DOHH2 (cell line): ENCODE results near the gene NPR2.

Source experiments
- H3F3A ChIP-seq: fragments of 200-600 bp; sonication (generic), shearing (Covaris generic); 2 replicates; pipeline ENCODE4 v1.6.0; 2016; ENCODE audit warnings: antibody characterized with exemption, mild to moderate bottlenecking; ENCODE audit not compliant: control insufficient read depth, insufficient read depth
- H3K27ac ChIP-seq: fragments of 200-600 bp; sonication (generic); 2 replicates; pipeline ENCODE4 v1.5.1; 2014; ENCODE audit warnings: low read depth, mild to moderate bottlenecking, low read length, moderate library complexity
- H3K27me3 ChIP-seq: fragments of 200-600 bp; sonication (generic); 2 replicates; pipeline ENCODE4 v1.6.1; 2014; ENCODE audit warnings: mild to moderate bottlenecking, low read length, mixed read lengths; ENCODE audit not compliant: control insufficient read depth
- H3K36me3 ChIP-seq: fragments of 200-600 bp; sonication (generic); 2 replicates; pipeline ENCODE4 v1.6.1; 2014; ENCODE audit warnings: mild to moderate bottlenecking, low read length, moderate library complexity, mixed read lengths; ENCODE audit not compliant: control insufficient read depth
- H3K4me1 ChIP-seq: fragments of 200-600 bp; sonication (generic); 2 replicates; pipeline ENCODE4 v1.6.1; 2014; ENCODE audit warnings: mild to moderate bottlenecking, low read length, mixed read lengths; ENCODE audit not compliant: control insufficient read depth
- H3K4me2 ChIP-seq: fragments of 200-600 bp; sonication (generic); 2 replicates; pipeline ENCODE4 v1.6.0; 2014; ENCODE audit warnings: mild to moderate bottlenecking, low read length, moderate library complexity
- H3K4me3 ChIP-seq: fragments of 200-600 bp; sonication (generic); 2 replicates; pipeline ENCODE4 v1.5.1; 2014; ENCODE audit warnings: mild to moderate bottlenecking, low read length, mixed read lengths
- H3K79me2 ChIP-seq: fragments of 200-600 bp; sonication (generic); 2 replicates; pipeline ENCODE4 v1.6.1; 2014; ENCODE audit warnings: mild to moderate bottlenecking, low read length, mixed read lengths; ENCODE audit not compliant: control insufficient read depth
- H3K9me2 ChIP-seq: fragments of 200-600 bp; sonication (generic); replicated peaks from 2 replicates; pipeline ENCODE4 v1.6.1; 2014; ENCODE audit warnings: mild to moderate bottlenecking, low read length, mixed read lengths; ENCODE audit not compliant: control insufficient read depth
- H3K9me3 ChIP-seq: fragments of 200-600 bp; sonication (generic); 2 replicates; pipeline ENCODE4 v1.6.1; 2014; ENCODE audit warnings: antibody characterized with exemption, low read length, mixed read lengths; ENCODE audit not compliant: control insufficient read depth, insufficient read depth
- H4K20me1 ChIP-seq: fragments of 200-600 bp; sonication (generic); 2 replicates; pipeline ENCODE4 v1.6.0; 2014; ENCODE audit warnings: low read depth, mild to moderate bottlenecking, antibody characterized with exemption, low read length, moderate library complexity; ENCODE audit not compliant: control insufficient read depth, insufficient read depth
- EZH2phosphoT487 ChIP-seq: fragments of 200-600 bp; sonication (generic); IDR thresholded peaks from 2 replicates; pipeline ENCODE4 v1.6.1; 2017; ENCODE audit warnings: borderline replicate concordance, mild to moderate bottlenecking, antibody characterized with exemption, low read length, moderate library complexity, mixed read lengths
- TF ChIP-seq, protein P1 (sequence below): fragments of 200-600 bp; sonication (generic); IDR thresholded peaks from one replicate; pipeline ENCODE4 v1.5.1; 2014; ENCODE audit warnings: antibody characterized with exemption, mild to moderate bottlenecking, low read depth, low read length; ENCODE audit not compliant: poor library complexity, severe bottlenecking

The NPR2 gene

GRCh38 chr9:35776018-35776417 lies 15.4 kb upstream of the NPR2 start:
- Histone ChIP-seq H3K27ac (no peak overlapping the region), H3K79me2 (no peaks in the 10 kb centered on the region), H3K9me2 (no peaks in the 10 kb centered on the region), H3K4me2 (peak overlapping the region; percentile 10; the same call in 1 of the 2 replicates), H3K4me3 (no peak overlapping the region), H3K36me3 (no peaks in the 10 kb centered on the region; the same call in 1 of the 2 replicates), H3F3A (no peaks in the 10 kb centered on the region), H3K4me1 (peaks cover 16% of the 10 kb centered on the region), H3K9me3 (no peaks in the 10 kb centered on the region), H4K20me1 (no peaks in the 10 kb centered on the region), H3K27me3 (no peaks in the 10 kb centered on the region)
- no peak for TF ChIP-seq EZH2phosphoT487
- TF ChIP-seq, protein P1, sequence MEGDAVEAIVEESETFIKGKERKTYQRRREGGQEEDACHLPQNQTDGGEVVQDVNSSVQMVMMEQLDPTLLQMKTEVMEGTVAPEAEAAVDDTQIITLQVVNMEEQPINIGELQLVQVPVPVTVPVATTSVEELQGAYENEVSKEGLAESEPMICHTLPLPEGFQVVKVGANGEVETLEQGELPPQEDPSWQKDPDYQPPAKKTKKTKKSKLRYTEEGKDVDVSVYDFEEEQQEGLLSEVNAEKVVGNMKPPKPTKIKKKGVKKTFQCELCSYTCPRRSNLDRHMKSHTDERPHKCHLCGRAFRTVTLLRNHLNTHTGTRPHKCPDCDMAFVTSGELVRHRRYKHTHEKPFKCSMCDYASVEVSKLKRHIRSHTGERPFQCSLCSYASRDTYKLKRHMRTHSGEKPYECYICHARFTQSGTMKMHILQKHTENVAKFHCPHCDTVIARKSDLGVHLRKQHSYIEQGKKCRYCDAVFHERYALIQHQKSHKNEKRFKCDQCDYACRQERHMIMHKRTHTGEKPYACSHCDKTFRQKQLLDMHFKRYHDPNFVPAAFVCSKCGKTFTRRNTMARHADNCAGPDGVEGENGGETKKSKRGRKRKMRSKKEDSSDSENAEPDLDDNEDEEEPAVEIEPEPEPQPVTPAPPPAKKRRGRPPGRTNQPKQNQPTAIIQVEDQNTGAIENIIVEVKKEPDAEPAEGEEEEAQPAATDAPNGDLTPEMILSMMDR, result no peak

DNA sequence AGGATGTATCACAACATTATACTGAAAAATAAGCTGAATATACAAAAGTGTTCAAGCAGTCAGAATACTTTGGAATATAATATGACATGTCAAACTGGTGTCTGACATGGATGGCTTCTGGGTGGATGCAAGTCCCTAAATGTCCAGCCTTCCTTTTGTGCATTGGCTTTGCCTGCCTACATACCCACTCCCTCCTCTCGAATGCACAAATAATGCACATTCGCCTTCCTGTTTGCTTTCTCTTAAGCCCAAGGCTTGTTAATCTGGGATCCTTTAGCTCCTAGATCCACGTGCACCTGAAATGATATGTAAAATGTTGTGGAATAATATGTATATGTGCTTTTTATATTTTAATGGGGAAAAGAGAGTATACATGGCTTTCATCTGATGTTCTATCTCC lies 12.9 kb upstream of the NPR2 start:
- no peaks in the 10 kb centered on the region for H3K9me3 ChIP-seq
- no peak overlapping the region for H3K27ac ChIP-seq
- no peak for TF ChIP-seq EZH2phosphoT487
- TF ChIP-seq, protein P1, result no peak
- H3K4me2 ChIP-seq, result no peak overlapping the region
- H3K27me3 ChIP-seq, result no peaks in the 10 kb centered on the region
- H4K20me1 ChIP-seq, result no peaks in the 10 kb centered on the region
- peaks cover 16% of the 10 kb centered on the region for H3K4me1 ChIP-seq
- no peaks in the 10 kb centered on the region; the same call in 1 of the 2 replicates for H3K36me3 ChIP-seq
- no peak overlapping the region for H3K4me3 ChIP-seq
- H3K79me2 ChIP-seq, result no peaks in the 10 kb centered on the region
- H3F3A ChIP-seq, result no peaks in the 10 kb centered on the region
- no peaks in the 10 kb centered on the region for H3K9me2 ChIP-seq

DNA sequence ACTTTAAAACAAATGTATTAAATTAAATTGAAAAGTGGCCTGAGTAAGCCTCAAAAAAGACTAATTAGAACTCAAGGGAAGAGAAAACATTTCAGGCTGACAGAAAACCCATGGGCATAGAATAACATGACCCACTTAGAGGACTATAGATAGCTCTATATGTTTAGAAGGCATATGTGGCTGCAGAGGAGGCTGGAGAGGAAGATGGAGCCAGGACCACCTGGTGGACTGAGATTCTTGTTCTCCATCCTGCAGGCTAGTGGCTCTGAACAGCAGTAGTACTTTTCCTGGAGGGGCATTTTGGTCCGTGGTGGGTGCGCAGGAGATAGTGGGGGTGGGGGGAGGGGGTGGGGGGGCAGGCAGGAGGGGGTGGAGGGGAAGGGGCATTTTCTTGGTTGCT lies 10.3 kb upstream of the NPR2 start:
- H3K9me3 ChIP-seq, result no peaks in the 10 kb centered on the region
- no peaks in the 10 kb centered on the region for H3F3A ChIP-seq
- H3K4me1 ChIP-seq, result peaks cover 4% of the 10 kb centered on the region
- H3K79me2 ChIP-seq, result no peaks in the 10 kb centered on the region
- H3K9me2 ChIP-seq, result no peaks in the 10 kb centered on the region
- no peak overlapping the region for H3K4me3 ChIP-seq
- H4K20me1 ChIP-seq, result no peaks in the 10 kb centered on the region
- TF ChIP-seq EZH2phosphoT487, result no peak
- TF ChIP-seq, protein P1, result no peak
- no peaks in the 10 kb centered on the region for H3K27me3 ChIP-seq
- no peaks in the 10 kb centered on the region for H3K36me3 ChIP-seq
- H3K4me2 ChIP-seq, result no peak overlapping the region
- H3K27ac ChIP-seq, result no peak overlapping the region

GRCh38 chr9:35783418-35783817 lies 8.0 kb upstream of the NPR2 start:
- Histone ChIP-seq H3K27ac (no peak overlapping the region), H3K36me3 (no peaks in the 10 kb centered on the region), H4K20me1 (no peaks in the 10 kb centered on the region), H3F3A (no peaks in the 10 kb centered on the region), H3K4me3 (no peak overlapping the region), H3K9me3 (no peaks in the 10 kb centered on the region), H3K4me1 (no peaks in the 10 kb centered on the region), H3K27me3 (no peaks in the 10 kb centered on the region), H3K9me2 (no peaks in the 10 kb centered on the region), H3K4me2 (no peak overlapping the region), H3K79me2 (no peaks in the 10 kb centered on the region)
- no peak for TF ChIP-seq EZH2phosphoT487
- TF ChIP-seq, protein P1, result no peak
